ENCODE data around the gene ZBED4. TPM values are rescaled to one million over a fixed set of nuclear protein-coding genes. Genes with fewer than 3 reads are reported as not detected.

Gene ZBED4
- total and polyA plus RNA-seq, 2 of the 13 experiments (the other 11 are each of a cell fraction or from before 2014, with no cell fraction given), result 5.4 to 9.6 TPM

- TF ChIP-seq ZNF407 (CRISPR knock-in tag; IDR thresholded peaks at IDR 0.05; ENCODE audit: not compliant biosample characterization), result no peak
- TF ChIP-seq MBD4 (IDR thresholded peaks at IDR 0.05; ENCODE audit: borderline replicate concordance, low read length), result no peak
- 0 out of 2 replicates have a peak, but pooled peaks have one; percentile 10 for TF ChIP-seq RXRA (CRISPR knock-in tag; IDR thresholded peaks at IDR 0.05)
- TF ChIP-seq SYNCRIP (IDR thresholded peaks at IDR 0.05; ENCODE audit: insufficient read depth, low read depth, low read length), result no peak
- TF ChIP-seq ZFP90 (CRISPR knock-in tag; IDR thresholded peaks at IDR 0.05; ENCODE audit: borderline replicate concordance), result 0 out of 2 replicates have a peak, but pooled peaks have one; percentile 41
- TF ChIP-seq ZMAT5 (CRISPR knock-in tag; IDR thresholded peaks at IDR 0.05; ENCODE audit: borderline replicate concordance, low read depth), result no peak
- TF ChIP-seq ZNF432 (CRISPR knock-in tag; IDR thresholded peaks at IDR 0.05; ENCODE audit: borderline replicate concordance), result no peak
- no peak for TF ChIP-seq ZNF740 (CRISPR knock-in tag; IDR thresholded peaks at IDR 0.05)
- TF ChIP-seq ZNF816 (CRISPR knock-in tag; IDR thresholded peaks at IDR 0.05; ENCODE audit: borderline replicate concordance), result no peak
- TF ChIP-seq ZSCAN29 (CRISPR knock-in tag; conservative IDR thresholded peaks at IDR 0.05), result 0 out of 2 replicates have a peak, but pooled peaks have one; percentile 30
- TF ChIP-seq ZNF18 (CRISPR knock-in tag; IDR thresholded peaks at IDR 0.05; ENCODE audit: insufficient replicate concordance), result no peak
- no peak for TF ChIP-seq MED13 (CRISPR knock-in tag; IDR thresholded peaks at IDR 0.05)
- TF ChIP-seq ZNF644 (CRISPR knock-in tag; IDR thresholded peaks at IDR 0.05; ENCODE audit: low read depth), result no peak
- TF ChIP-seq DDIT3 (CRISPR knock-in tag; IDR thresholded peaks at IDR 0.05), result no peak
- TF ChIP-seq TOPORS (CRISPR knock-in tag; IDR thresholded peaks at IDR 0.05), result no peak
Observed at GRCh38 chr22:49847751-49848689, 5.6 kb upstream of the ZBED4 start (continued).

All from HepG2 (cell line).